NCI-H2196 (cell line): ENCODE results near the gene MAGEB1.
A peak's percentile ranks its signal among the peaks of the same experiment; 100 is the strongest.

Experiments
- DNase-seq: peaks from one replicate; lab custom pipeline; 2025; ENCODE audit not compliant: unreplicated experiment; lab: John Stamatoyannopoulos, UW

MAGEB1 gene

DNA sequence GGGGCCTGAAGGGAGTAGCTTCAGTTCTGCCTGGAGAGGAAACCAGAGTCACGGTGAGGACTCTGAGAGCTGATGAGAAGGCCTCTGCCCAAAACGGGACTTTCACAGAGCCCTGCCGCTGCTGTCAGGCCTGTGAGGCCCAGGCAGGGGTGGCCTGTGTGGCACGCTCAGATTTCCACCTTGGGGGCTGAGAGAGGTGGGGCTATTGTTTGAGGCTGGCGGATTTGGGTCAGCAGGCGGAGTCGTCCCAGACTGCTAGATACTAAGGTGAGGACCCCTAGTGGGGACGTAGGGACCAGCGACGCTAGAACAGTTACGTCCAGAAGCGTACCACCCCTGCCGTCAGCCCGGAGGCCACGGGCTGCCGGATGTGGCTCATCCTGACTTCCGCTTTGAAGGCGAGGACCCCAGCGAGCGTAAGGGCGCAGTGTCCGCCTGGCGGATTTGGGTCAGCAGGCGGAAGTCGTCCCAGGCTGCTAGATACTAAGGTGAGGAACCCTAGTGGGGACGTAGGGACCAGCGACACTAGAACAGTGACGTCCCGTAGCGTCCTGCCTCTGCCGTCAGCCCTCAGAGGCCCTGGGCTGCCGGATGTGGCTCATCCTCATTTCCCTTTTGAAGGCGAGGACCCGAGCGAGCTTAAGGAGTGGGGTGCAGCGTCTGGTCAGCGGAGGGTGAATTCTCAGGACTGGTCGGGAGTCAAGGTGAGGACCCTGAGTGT, at the start of gene MAGEB1:
MAGEB1 (plus strand) TSS at position 378 of the 721 bp plus-strand sequence. CDS start 3,348 bp downstream, outside the sequence.
- no peak for DNase-seq

DNA sequence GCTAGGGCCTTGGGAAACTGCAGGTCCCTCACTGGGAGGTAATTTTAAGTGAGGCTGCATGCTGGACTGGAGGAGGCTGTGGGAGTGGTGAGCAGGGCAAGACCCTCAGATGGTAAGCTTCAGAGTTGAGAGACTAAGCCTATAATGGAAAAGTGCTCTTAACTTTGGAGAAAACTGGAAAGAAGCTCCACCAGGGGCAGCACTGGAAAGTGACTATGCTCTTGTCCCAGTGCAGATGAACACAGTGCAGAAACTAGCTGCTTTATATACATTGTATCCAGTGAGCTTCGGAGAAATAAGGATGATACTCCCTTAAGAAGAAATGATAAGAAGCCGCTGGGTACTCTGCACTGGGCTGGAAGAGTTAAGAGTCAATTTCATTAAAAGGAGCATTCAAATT, 34.8 kb upstream of the MAGEB1 start:
- no peak for DNase-seq

DNA sequence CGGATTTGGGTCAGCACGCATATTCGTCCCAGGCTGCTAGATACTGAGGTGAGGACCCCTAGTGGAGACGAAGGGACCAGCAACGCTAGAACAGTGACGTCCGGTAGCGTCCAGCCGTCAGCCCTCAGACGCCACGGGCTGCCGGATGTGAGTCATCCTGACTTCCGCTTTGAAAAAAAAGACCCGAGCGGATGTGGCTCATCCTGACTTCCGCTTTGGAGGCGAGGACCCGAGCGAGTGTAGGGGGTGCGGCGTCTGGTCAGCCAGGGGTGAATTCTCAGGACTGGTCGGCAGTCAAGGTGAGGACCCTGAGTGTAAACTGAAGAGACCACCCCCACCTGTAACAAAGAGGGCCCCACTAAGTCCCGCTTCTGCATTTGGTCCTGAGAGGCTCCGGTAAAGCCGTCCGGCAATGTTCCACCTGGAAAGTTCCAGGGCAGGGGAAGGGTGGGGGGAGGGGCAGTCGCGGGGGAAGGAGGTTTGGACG, 31.5 kb upstream of the MAGEB1 start, which contains the start of gene MAGEB2:
MAGEB2 (plus strand) TSS at position 207 of the 487 bp plus-strand sequence. CDS start 3,018 bp downstream, outside the sequence.
- no peak for DNase-seq

GRCh38 chrX:30217465-30217864, 29.5 kb upstream of the MAGEB1 start:
- DNase-seq: no peak

GRCh38 chrX:30219372-30219771, 27.6 kb upstream of the MAGEB1 start:
- no peak for DNase-seq

GRCh38 chrX:30220661-30221060, 26.3 kb upstream of the MAGEB1 start:
- no peak for DNase-seq

DNA sequence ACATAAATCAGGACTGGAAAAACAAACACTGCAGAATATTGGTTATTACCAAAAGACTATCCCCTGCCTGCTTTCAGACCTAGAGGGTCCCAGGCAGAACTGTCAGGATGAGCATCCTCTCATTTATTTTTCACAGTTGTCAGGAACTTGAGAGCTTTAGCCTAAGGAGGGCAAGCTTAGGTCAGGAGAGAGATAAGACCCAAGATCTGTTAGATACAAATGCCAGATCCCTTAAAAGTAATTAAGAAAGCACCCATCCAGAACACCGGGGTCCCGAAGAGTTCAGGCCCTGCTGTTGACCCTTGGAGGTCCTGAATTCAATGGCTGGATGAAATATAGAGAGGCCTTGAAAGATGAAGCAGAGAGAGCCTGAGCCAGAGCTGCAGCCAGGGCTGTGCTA, 22.4 kb upstream of the MAGEB1 start:
- DNase-seq: no peak

- DNase-seq: no peak
Observed at GRCh38 chrX:30228526-30228925, 18.4 kb upstream of the MAGEB1 start.

DNA sequence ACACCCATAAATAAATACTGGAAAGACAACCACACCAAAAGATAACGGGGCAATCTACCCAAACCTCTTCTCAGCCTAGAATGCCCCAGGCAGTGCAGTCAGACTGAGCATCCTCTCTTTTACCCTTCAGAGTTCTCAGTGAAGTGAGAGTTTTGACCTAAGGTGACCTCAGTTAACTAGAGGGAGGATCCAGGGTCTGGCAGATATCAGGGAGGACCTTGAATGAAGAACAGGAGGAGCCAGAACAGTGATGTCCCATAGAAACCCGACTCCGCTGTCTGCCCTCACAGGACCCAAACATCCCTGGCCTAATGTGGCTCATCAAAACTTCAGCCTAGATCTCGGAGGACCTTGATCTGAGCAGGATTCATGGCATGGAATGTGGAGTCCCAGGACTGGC, 16.6 kb upstream of the MAGEB1 start, which contains the start of gene MAGEB3:
MAGEB3 (plus strand) TSS at position 263 of the 400 bp plus-strand sequence. CDS start 5,268 bp downstream, outside the sequence.
- no peak for DNase-seq

- DNase-seq: no peak
Observed at GRCh38 chrX:30241724-30242415, 5.1 kb upstream of the MAGEB1 start, which contains the start of gene MAGEB4. TSS of gene MAGEB4 (plus strand) at chrX:30242000. CDS start at chrX:30242136, 136 bp downstream.

GRCh38 chrX:30248854-30249253, 1.9 kb downstream of the MAGEB1 start:
- DNase-seq: no peak

GRCh38 chrX:30253257-30253656, 6.3 kb downstream of the MAGEB1 start:
- no peak for DNase-seq

DNA sequence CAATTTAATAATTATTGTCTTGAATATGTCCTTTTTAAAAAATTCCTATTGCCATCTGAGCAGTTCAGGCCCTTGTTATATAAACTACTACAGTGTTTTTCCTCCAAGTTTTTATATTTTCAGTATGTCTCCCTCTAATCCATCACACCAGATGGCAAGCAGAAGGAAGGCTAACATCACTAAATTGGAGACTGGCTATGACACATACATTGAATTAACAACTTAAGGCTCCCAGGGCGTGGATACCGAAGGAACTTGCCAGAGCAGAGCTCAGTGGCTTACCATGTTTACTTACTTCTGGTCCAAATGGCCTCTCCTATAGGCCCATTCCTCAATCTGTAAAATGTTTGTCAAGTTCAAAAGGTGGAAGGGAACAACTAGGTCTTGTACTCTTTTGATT, 13.0 kb downstream of the MAGEB1 start:
- no peak for DNase-seq

DNA sequence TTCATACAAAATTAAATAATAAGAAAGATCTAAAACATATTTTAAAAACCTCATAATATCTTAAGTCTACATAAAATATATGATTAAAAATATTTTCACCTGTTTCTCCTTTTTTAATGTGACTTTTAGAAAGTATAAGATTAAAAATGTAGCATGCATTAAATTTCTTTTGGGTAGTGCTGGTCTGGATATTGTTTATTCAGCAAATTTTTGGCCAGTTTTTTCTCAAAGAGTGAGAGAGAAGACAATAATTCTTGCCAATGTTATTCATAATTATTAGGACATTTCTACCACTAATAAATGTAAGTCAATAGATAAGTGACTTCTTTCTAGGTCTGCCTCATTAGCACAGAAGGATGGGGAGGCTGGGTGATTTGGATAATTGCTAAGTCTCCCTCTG, 14.1 kb downstream of the MAGEB1 start:
- DNase-seq: no peak

GRCh38 chrX:30262763-30263162, 15.8 kb downstream of the MAGEB1 start:
- DNase-seq: no peak

- DNase-seq: no peak
Observed at GRCh38 chrX:30270639-30271038, 23.7 kb downstream of the MAGEB1 start.

- peak; percentile 18 for DNase-seq
Observed at GRCh38 chrX:30275498-30275897, 28.6 kb downstream of the MAGEB1 start.

DNA sequence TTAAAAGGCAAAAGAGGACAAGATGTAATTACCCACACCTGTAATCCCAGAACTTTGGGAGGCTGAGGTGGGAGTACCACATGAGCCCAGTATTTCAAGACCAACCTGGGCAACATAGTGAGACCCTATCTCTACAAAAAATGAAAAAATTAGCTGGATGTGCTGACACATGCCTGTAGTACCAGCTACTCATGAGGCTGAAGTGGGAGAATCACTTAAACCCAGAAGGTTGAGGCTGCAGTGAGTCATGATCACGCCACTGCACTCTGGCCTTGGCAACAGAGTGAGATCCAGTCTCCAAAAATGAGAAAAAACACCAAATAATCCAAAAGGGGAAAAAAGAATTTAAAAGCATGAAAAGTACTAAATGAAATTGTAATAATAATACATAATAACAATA, 31.4 kb downstream of the MAGEB1 start:
- no peak for DNase-seq

DNA sequence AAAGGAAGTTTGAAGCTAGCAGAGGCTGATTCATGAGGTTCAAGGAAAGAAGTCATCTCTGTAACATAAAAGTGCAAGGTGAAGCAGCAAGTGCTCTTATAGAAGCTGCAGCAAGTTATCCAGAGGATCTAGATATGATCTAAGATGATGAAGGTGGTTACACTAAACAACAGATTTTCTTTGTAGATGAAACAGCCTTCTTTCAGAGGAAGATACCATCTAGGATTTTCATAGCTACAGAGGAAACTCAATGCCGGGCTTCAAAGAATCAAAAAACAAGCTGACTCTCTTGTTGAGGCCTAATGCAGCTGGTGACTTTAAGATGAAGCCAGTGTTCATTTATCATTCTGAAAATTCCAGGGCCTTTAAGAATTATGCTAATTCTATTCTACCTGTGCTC, 33.5 kb downstream of the MAGEB1 start:
- DNase-seq: no peak

- DNase-seq: no peak
Observed at GRCh38 chrX:30282527-30282926, 35.6 kb downstream of the MAGEB1 start.

- DNase-seq: peak; percentile 3
Observed at GRCh38 chrX:30283456-30284200, 36.7 kb downstream of the MAGEB1 start.
